Daoy (cell line): ENCODE results near the gene MARK4. TPM values are rescaled to one million over a fixed set of nuclear protein-coding genes. Genes with fewer than 3 reads are reported as not detected.

Experiments
- DNase-seq: peaks from one replicate; pipeline ENCODE4 v3.0.0-alpha.2; 2015; ENCODE audit warnings: low read depth
- total RNA-seq: library from RNA; depleted of rRNA; stranded (reverse); fragments of >200 nt; shearing (Covaris generic); gene quantifications from 2 replicates; pipeline ENCODE4 v1.2.3, GENCODE V29; 2014

The MARK4 gene
- total RNA-seq, 1 experiment from 2014 or later = 8.1 TPM

GRCh38 chr19:45340232-45340898 is 89.3 kb downstream of the MARK4 start, which contains the start of gene KLC3:
KLC3 (plus strand) TSS chr19:45340750; CDS start chr19:45345542, 4,792 bp downstream.
- no peak for DNase-seq

- DNase-seq = no peak
Observed at GRCh38 chr19:45340899-45341453, 89.9 kb downstream of the MARK4 start.

GRCh38 chr19:45342911-45343310 is 91.8 kb downstream of the MARK4 start:
- DNase-seq = no peak

- DNase-seq = no peak
Observed at GRCh38 chr19:45344621-45345505, 93.8 kb downstream of the MARK4 start.

GRCh38 chr19:45345506-45345860 is 94.4 kb downstream of the MARK4 start:
- DNase-seq = no peak

GRCh38 chr19:45346449-45346848 is 95.4 kb downstream of the MARK4 start:
- DNase-seq = no peak

GRCh38 chr19:45347570-45348366 is 96.7 kb downstream of the MARK4 start:
- DNase-seq = no peak

GRCh38 chr19:45348367-45349125 is 97.5 kb downstream of the MARK4 start:
- no peak for DNase-seq

- no peak for DNase-seq
Observed at GRCh38 chr19:45349126-45349415, 98.0 kb downstream of the MARK4 start.

- DNase-seq = no peak
Observed at GRCh38 chr19:45349430-45349941, 98.4 kb downstream of the MARK4 start.

- DNase-seq = no peak
Observed at GRCh38 chr19:45350477-45351058, 99.5 kb downstream of the MARK4 start.

GRCh38 chr19:45351401-45351952 is 100.4 kb downstream of the MARK4 start:
- no peak for DNase-seq

- DNase-seq = no peak
Observed at GRCh38 chr19:45352062-45352461, 101.0 kb downstream of the MARK4 start.

- no peak for DNase-seq
Observed at GRCh38 chr19:45352471-45352870, 101.4 kb downstream of the MARK4 start.

- DNase-seq = no peak
Observed at GRCh38 chr19:45352914-45353796, 102.1 kb downstream of the MARK4 start.

GRCh38 chr19:45354241-45354842 is 103.3 kb downstream of the MARK4 start:
- no peak for DNase-seq
